ENCODE data around the gene C6.

C6 gene

DNA sequence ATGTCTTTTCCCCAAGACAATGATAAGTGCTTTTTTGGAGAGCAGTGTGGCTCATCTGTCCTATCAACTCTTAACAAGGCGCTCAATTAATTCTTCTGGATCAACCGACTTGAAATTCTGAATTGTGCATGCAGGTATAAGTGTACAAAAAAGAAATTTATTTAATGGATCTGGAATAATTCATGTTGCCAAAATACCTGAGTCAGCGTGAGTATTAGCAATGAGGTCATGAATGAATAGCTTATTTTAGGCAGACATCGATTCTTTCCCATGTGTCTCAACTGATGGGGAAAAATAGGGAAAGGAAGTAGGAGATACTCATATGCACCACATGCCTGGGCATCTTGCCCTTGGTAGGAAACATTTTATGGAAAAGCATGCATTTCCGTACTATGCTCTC lies 68.0 kb downstream of the C6 start:
- TF ChIP-seq, protein P1, sequence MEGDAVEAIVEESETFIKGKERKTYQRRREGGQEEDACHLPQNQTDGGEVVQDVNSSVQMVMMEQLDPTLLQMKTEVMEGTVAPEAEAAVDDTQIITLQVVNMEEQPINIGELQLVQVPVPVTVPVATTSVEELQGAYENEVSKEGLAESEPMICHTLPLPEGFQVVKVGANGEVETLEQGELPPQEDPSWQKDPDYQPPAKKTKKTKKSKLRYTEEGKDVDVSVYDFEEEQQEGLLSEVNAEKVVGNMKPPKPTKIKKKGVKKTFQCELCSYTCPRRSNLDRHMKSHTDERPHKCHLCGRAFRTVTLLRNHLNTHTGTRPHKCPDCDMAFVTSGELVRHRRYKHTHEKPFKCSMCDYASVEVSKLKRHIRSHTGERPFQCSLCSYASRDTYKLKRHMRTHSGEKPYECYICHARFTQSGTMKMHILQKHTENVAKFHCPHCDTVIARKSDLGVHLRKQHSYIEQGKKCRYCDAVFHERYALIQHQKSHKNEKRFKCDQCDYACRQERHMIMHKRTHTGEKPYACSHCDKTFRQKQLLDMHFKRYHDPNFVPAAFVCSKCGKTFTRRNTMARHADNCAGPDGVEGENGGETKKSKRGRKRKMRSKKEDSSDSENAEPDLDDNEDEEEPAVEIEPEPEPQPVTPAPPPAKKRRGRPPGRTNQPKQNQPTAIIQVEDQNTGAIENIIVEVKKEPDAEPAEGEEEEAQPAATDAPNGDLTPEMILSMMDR (conservative IDR thresholded peaks at IDR 0.05; ENCODE audit: control insufficient read depth, insufficient read depth, low read depth, low read length): no peak
- DNase-seq (ENCODE audit: low read depth): no peak
- no peak overlapping the region for H3K4me3 ChIP-seq (ENCODE audit: control insufficient read depth, low read depth, low read length)

DNA sequence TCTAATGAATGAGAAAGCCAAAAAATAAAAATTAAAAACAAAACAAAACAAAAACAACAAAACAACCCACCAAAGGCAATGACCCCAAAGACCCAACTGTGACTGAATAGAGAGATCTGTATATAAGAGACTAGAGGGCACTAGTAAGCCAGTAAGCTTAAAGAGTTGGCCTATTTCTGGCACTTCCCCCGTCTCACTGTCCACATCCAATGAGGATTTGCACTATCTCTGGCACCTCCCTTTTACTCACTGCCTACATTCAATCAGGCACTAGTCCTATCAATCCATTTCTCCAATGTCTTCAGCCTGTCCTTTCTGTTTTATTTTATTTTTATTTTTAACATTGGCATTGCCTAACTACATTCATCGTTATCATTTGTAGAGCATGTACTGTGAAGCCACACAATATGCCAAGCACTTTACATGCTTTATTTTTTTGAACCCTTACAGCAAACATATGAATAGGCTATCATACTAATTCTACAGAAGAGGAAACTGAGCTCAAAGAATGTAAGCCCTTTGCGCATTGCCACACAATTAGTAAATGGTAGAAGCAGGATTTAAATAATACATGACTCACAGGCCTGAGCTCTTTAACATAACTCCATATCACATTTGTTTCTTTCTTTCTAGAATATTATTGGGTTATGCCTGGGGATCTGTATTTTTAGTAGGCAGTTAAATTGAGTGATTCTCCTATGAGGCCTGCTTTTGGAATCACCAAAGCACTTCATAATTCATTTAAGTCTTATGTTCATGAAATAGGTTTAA lies 70.0 kb downstream of the C6 start:
- TF ChIP-seq, protein P1 (conservative IDR thresholded peaks at IDR 0.05; ENCODE audit: control insufficient read depth, insufficient read depth, low read depth, low read length): no peak
- DNase-seq (ENCODE audit: low read depth): no peak
- H3K4me3 ChIP-seq (ENCODE audit: control insufficient read depth, low read depth, low read length): no peak overlapping the region

DNA sequence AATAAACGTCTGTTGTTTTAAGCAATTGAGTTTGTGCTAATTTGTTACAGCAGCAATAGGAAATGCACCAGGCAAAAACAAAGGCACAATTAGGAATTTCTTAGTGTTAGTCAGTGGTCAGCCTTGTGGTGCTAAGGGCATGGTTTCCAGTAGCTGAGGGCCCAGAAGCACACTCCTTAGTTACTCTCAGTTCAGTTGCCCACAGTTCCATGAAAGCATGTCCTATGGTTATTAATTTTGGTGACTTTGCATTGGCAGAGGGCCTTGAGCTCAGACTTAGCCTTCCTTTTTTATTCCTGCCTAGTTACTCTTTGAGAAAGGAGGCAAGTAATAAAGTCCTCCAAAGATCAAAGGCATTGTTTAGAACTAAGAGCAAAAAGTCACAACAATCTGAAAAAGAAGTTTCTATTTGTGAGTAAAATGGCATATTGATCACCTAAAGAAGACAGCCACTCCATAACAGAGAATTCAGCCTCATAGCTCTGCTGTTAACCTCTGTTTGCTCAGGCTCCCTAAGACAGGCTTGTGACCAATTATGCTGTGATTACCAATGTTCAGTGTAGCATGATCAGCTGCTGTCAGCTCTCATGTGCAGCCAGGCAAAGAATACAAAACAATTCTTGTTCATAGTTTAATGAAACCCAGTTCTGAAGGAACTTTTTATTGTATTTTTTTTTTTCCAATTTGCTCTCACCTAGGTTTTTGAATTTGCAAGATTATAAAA lies 85.2 kb downstream of the C6 start:
- no peak overlapping the region for H3K4me3 ChIP-seq (ENCODE audit: control insufficient read depth, low read depth, low read length)
- TF ChIP-seq, protein P1 (conservative IDR thresholded peaks at IDR 0.05; ENCODE audit: control insufficient read depth, insufficient read depth, low read depth, low read length): no peak
- DNase-seq (ENCODE audit: low read depth): no peak

DNA sequence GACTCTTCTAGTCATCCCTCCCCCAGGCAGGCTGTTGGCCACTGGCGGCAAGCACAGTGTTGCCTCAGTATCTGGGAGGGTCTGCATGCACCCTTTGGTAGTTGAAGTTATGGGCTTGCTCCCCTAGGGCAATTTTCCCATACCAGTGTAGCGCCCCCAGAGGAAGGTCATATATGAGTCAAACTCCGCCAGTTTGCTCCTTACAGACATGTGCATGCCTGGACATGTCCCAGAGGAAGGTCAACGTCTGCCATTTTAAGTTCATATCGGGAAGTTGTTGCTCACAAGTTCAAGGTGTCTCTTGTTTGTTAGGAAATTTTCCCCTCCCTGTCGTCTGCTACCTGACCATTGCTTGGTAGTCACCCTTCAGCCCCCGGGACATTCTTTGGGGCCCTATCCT lies 90.9 kb downstream of the C6 start:
- DNase-seq (ENCODE audit: low read depth): no peak
- H3K4me3 ChIP-seq (ENCODE audit: control insufficient read depth, low read depth, low read length): no peak overlapping the region
- TF ChIP-seq, protein P1 (conservative IDR thresholded peaks at IDR 0.05; ENCODE audit: control insufficient read depth, insufficient read depth, low read depth, low read length): no peak

DNA sequence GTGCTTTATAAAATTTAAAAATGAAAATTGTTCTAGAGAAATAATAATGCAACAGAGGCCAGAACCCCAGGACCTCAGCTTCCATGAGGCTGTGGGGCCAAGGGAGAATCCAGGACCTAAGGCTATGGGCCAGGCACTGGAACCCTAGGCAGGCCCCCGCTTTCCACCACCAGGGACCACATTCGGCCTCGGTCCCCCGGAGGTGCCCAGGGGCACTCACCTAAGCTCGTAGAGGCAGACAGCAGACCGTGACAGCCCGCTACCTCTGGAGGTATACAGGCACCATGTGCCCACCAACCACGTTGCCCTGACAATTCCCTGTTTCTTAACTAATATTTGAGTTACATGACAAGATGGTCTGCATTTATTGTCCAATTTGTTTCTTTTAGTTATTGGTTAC lies 92.7 kb downstream of the C6 start:
- H3K4me3 ChIP-seq (ENCODE audit: control insufficient read depth, low read depth, low read length): no peak overlapping the region
- no peak for DNase-seq (ENCODE audit: low read depth)
- TF ChIP-seq, protein P1 (conservative IDR thresholded peaks at IDR 0.05; ENCODE audit: control insufficient read depth, insufficient read depth, low read depth, low read length): no peak

DNA sequence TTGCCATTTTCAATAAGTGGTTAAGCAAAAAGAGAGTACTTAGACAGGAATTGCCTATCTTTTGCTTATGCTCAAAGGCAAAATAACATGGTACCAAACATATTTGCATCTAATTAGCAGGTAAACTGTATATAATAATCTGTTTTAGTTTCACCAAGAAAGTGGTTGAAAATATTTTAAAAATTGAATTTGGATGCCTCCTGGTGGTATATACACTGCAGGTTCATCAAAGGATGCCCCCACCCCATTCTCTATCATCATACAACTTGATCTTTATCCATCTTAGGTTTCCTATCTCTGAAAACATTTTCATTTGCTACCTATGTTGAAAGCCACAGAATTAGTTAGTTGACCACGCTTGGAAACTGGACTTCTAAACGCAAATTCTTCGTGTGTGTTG lies 95.2 kb downstream of the C6 start:
- DNase-seq (ENCODE audit: low read depth): no peak
- no peak overlapping the region for H3K4me3 ChIP-seq (ENCODE audit: control insufficient read depth, low read depth, low read length)

More for the DNA sequence above, 95.2 kb downstream of the C6 start:
- TF ChIP-seq, protein P1 (conservative IDR thresholded peaks at IDR 0.05; ENCODE audit: control insufficient read depth, insufficient read depth, low read depth, low read length): peak; percentile 9
